Heart left ventricle (tissue), 16 donors: Measurements from ENCODE around the gene MOGAT2. TPM values are rescaled to one million over a fixed set of nuclear protein-coding genes. Genes with fewer than 3 reads are reported as not detected.

Experiments used
- ATAC-seq, 4 donors: fragments of 200-7000 bp; cut with Tn5 transposase; one replicate each; pipeline ENCODE4 v1.9.1; 2020 to 2022; ENCODE audit warnings: moderate library complexity in 4 of 4, mild to moderate bottlenecking in 3 of 4, moderate number of reproducible peaks in 1 of 4
- DNase-seq, 5 donors: peaks; one replicate each; pipeline ENCODE4 v3.0.0-alpha.2; 2020
- H3K27ac ChIP-seq, 12 donors: fragments of 200-600 bp; sonication (generic) in 4 of 12; one replicate each; pipeline versions ENCODE4 v1.5.0 to v1.8.0; 2016 to 2022; ENCODE audit warnings: mild to moderate bottlenecking in 2 of 12
- H3K27me3 ChIP-seq, 9 donors: fragments of 200-600 bp; sonication (generic) in 2 of 9; one replicate each; pipeline versions ENCODE4 v1.5.1 to v1.8.0; 2016 to 2022; ENCODE audit warnings: mild to moderate bottlenecking in 3 of 9
- H3K36me3 ChIP-seq, 9 donors: fragments of 200-600 bp; sonication (generic) in 2 of 9; one replicate each; pipeline versions ENCODE4 v1.5.0 to v1.8.0; 2018 to 2022; ENCODE audit warnings: mild to moderate bottlenecking in 2 of 9
- H3K4me1 ChIP-seq, 12 donors: fragments of 200-600 bp; sonication (generic) in 4 of 12; one replicate each; pipeline versions ENCODE4 v1.5.0 to v1.8.0; 2016 to 2022; ENCODE audit warnings: mild to moderate bottlenecking in 3 of 12
- H3K4me3 ChIP-seq, 12 donors: fragments of 200-600 bp; sonication (generic) in 4 of 12; one replicate each; pipeline versions ENCODE4 v1.5.0 to v1.8.0; 2017 to 2022; ENCODE audit warnings: mild to moderate bottlenecking in 9 of 12, moderate library complexity in 4 of 12
- H3K9me3 ChIP-seq, 12 donors: fragments of 200-600 bp; sonication (generic) in 4 of 12; one replicate each; pipeline versions ENCODE4 v1.5.0 to v1.8.0; 2016 to 2022; ENCODE audit warnings: mild to moderate bottlenecking in 1 of 12
- CTCF ChIP-seq, 12 donors: fragments of 200-600 bp; sonication (generic) in 4 of 12; IDR thresholded peaks; one replicate each; pipeline versions ENCODE4 v1.5.0 to v1.8.0; 2018 to 2022; ENCODE audit warnings: antibody characterized with exemption in 12 of 12, mild to moderate bottlenecking in 5 of 12
- POLR2A ChIP-seq, 2 donors: fragments of 450-650 bp; IDR thresholded peaks; one replicate each; pipeline ENCODE4 v1.6.1; 2017; ENCODE audit warnings: antibody characterized with exemption in 2 of 2, mild to moderate bottlenecking in 2 of 2, moderate library complexity in 2 of 2
- WGBS, 4 donors: extraction: QIAGEN DNeasy Blood & Tissue Kit in 2 of 4; methylation state at CpG; one replicate each; pipeline versions ENCODE4 v1.1.5 to v1.1.7; 2013 to 2018; 5-methylcytosine and 5-hydroxymethylcytosine counted together
- intact Hi-C, 10 donors: fragments of 100-400 bp; cut with DNase I; formaldehyde crosslinking; loops; one replicate each; pipeline versions ENCODE4 v1.11.1 to v1.14.2; 2022
- polyA plus RNA-seq, 2 donors: library from polyadenylated mRNA; stranded (reverse); fragments of 200-250 nt; gene quantifications; one replicate each; pipeline ENCODE4 v1.2.3, GENCODE V29; 2013
- total RNA-seq, 9 donors: library from RNA; depleted of rRNA in 2 of 9; stranded (reverse); fragments of >200 nt in 2 of 9; fragmentation: NEBNext Ultra II Directional in 3 of 9; extraction: Animal tissue kit (Norgen Biotek cat#: 25700) in 3 of 9; gene quantifications; one replicate each; pipeline versions ENCODE4 v1.1.0 to v1.2.4, GENCODE V29; 2016 to 2023
- donor health status: ischemic (EF 13 %, LVEDD 7.1; RV severe dilation, severe dysfunction).
- donor health status: healthy with polysubstance abuse.
- donor health status: DM: no; HTN: yes; CAD: no.
- donor health status: DM: no; HTN: no; CAD: no.
- donor health status: ischemic (EF 25% LVEDD 6.9; RV normal size, moderate dysfunction).
- donor health status: ischemic (EF 25% LVEDD 5.7; RV mildly dilated, moderate dysfunction).
- donor health status: healthy.
- donor health status: DM: yes; HTN: yes; CAD: no.
- donor health status: ischemic (EF 35%, LVEDD 5.7; RV mildly dilated, moderate dysfunction).
- donor health status: nonischemic (EF 11% LVEDD 7.7; RV severe dilation, severe dysfunction).
- donor health status: DM: yes; HTN: yes; CAD: no.
- donor health status: PGD.
- donor health status: ischemic (EF 29% LVEDD 5.4; RV normal size, mild dysfunction).
- donor health status: nonischemic (EF 23%, LVEDD 6.1; RV moderate dilation, normal function).

MOGAT2 gene
- total and polyA plus RNA-seq, 11 donors, result 0.04 to 0.27 (median 0.22) TPM; not detected in 7

- no peak for DNase-seq
- intact Hi-C loops, result no loop called here
- Histone ChIP-seq H3K36me3 (no peaks in the 10 kb centered on the region), H3K4me3 (no peak overlapping the region), H3K27ac (no peak overlapping the region), H3K9me3 (no peaks in the 10 kb centered on the region), H3K27me3 (no peaks in the 10 kb centered on the region), H3K4me1 (peaks cover 0 to 17% (median 0%) of the 10 kb centered on the region in 12 donors)
- no peak for ATAC-seq
- 85 to 94% (median 90%) methylated on average over 3 of the region's 3 CpGs for WGBS, 4 donors
- TF ChIP-seq POLR2A (IDR thresholded peaks at IDR 0.05), result no peak
Observed at GRCh38 chr11:75780888-75781287, 63.2 kb downstream of the MOGAT2 start.

DNA sequence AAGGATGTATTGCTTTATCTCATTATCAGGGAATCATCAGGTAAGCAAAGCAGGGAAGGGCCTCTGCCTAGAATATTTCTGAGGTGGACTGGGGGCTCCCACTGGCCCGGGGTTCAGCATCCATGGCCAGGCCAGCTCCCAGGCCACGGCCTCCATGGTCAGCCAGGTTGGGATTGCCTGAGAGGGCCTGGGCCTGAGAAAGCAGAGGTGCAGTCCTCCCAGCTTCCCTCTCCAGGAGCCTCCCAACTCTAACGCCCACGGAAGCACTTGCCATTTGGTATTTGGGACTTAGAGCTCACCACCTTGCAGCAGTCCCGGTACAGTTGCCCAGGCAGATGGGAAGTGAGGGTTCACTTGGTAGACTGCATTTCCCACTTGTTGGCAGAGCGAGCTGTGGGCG, 63.7 kb downstream of the MOGAT2 start:
- H3K27ac ChIP-seq, result no peak overlapping the region
- H3K4me3 ChIP-seq, result no peak overlapping the region
- ATAC-seq (no peak), DNase-seq (no peak)
- intact Hi-C loops, result no loop called here
- WGBS, 4 donors, result 90 to 97% (median 94%) methylated on average over 5 to 7 of the region's 7 CpGs
- no peak for TF ChIP-seq CTCF (IDR thresholded peaks at IDR 0.05)
- no peaks in the 10 kb centered on the region for H3K9me3 ChIP-seq
- peaks cover 0 to 17% (median 0%) of the 10 kb centered on the region in 12 donors for H3K4me1 ChIP-seq
- H3K27me3 ChIP-seq, result no peaks in the 10 kb centered on the region
- H3K36me3 ChIP-seq, result no peaks in the 10 kb centered on the region

DNA sequence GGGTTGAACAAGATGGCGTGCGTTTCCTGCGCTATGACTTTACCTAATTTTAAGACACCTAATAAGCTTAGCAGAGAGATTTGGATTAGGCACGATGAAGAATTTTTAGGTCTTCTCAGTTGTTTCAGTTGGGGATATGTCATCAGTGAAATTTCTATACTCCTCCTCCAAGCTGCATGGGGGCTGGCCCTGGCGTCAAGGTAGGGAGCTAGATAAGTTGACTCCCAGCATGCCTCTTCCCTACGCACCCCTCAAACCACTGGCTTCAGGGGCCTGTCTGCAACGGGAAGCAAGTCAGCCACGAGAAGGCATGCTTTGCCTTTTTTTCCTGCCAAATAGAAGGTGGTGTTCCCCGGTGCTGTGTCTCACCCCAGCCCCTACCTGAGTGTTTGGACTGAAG, 64.2 kb downstream of the MOGAT2 start:
- Histone ChIP-seq H3K4me1 (peaks cover 0 to 11% (median 0%) of the 10 kb centered on the region in 12 donors), H3K4me3 (no peak overlapping the region), H3K27me3 (no peaks in the 10 kb centered on the region), H3K36me3 (no peaks in the 10 kb centered on the region), H3K27ac (no peak overlapping the region), H3K9me3 (no peaks in the 10 kb centered on the region)
- TF ChIP-seq CTCF (IDR thresholded peaks at IDR 0.05), result no peak
- no peak for TF ChIP-seq POLR2A (IDR thresholded peaks at IDR 0.05)
- intact Hi-C loops, result no loop called here
- WGBS, 4 donors, result 90 to 94% (median 93%) methylated on average over 9 of the region's 9 CpGs
- no peak for DNase-seq
- ATAC-seq, result no peak

Other genes starting within 250 kb of the MOGAT2 start
- gene GDPD5, start 191.9 kb upstream of the MOGAT2 start, total RNA-seq, result 10 to 100 TPM in 2 of 9 donors, 1 to 10 TPM in 7; 2.0 to 12.5 (median 5.1) TPM
- 1 to 10 TPM; 4.0 to 4.8 TPM for gene GDPD5, start 191.9 kb upstream of the MOGAT2 start, polyA plus RNA-seq
- 100 to 1,000 TPM in 3 of 9 donors, 10 to 100 TPM in 6; 35.7 to 211 (median 71.8) TPM for gene SERPINH1, start 155.6 kb upstream of the MOGAT2 start, total RNA-seq
- gene SERPINH1, start 155.6 kb upstream of the MOGAT2 start, polyA plus RNA-seq, result 100 to 1,000 TPM in 1 of 2 donors, 10 to 100 TPM in 1; 32.5 to 190 TPM
- gene MAP6, start 48.8 kb upstream of the MOGAT2 start, total RNA-seq, result 10 to 100 TPM in 1 of 9 donors, 1 to 10 TPM in 8; 3.0 to 10.0 (median 5.4) TPM
- 1 to 10 TPM in 1 of 2 donors, under 1 TPM in 1; 0.98 to 2.0 TPM for gene MAP6, start 48.8 kb upstream of the MOGAT2 start, polyA plus RNA-seq
- 10 to 100 TPM in 3 of 9 donors, 1 to 10 TPM in 6; 4.4 to 48.3 (median 8.3) TPM for gene DGAT2, start 50.9 kb downstream of the MOGAT2 start, total RNA-seq
- 10 to 100 TPM in 1 of 2 donors, 1 to 10 TPM in 1; 4.0 to 15.8 TPM for gene DGAT2, start 50.9 kb downstream of the MOGAT2 start, polyA plus RNA-seq
- 10 to 100 TPM; 12.7 to 22.6 (median 15.2) TPM for gene UVRAG, start 97.4 kb downstream of the MOGAT2 start, total RNA-seq
- 10 to 100 TPM in 1 of 2 donors, 1 to 10 TPM in 1; 4.5 to 12.4 TPM for gene UVRAG, start 97.4 kb downstream of the MOGAT2 start, polyA plus RNA-seq